Measurements from ENCODE around the gene SAP30BP.

The SAP30BP gene

DNA sequence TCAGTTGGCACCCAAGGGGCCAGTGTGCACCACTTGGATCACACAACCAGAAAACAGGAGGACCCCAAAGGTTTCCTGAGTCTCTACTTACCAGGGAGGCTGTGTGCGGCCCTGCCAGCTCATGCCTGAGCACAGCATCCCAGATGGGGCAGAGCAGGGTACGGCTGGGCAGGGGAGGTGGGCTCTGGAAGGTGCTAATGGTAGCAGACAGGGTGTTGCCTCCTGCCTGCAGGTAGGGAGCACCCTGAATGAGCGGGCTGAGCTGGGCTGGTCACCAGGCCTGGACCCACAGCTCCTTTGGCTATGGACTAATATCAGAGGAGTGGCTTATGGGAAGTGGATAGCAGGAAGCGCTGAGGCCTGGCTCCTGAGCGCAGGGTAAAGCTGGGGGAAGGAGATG, 14.8 kb upstream of the SAP30BP start:
- no peak for DNase-seq

DNA sequence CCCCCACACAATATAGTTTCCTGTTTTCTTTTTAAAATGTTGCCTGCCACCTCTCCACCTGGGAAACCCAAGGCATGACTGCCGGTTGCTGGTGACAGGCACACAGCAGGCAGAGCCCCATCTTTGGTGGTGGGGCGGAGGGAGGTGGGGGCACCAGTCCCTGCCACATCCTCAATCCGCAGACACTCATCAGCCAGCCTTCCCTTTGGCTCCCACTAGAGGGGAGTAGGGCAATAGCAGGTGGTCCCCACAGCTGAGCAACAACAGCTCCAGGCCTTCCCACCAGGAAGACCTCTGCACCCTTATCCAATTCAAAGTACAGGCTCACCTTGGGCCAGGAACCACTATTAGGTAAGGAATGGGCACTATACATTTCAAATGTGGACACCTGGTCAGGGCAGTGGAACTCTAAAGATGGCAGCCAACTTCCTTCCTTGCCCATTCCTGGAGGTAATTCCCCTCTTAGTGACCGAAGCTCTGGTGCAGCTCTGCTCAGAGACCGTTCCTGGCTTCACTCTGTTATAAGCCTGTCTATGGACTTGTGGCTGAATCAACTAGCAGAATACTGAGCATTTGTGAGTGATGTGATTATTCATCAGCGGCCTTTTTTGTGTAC, 14.1 kb upstream of the SAP30BP start:
- peak; percentile 10 for DNase-seq

GRCh38 chr17:75654176-75654575, 13.0 kb upstream of the SAP30BP start:
- DNase-seq, result no peak

GRCh38 chr17:75658237-75658636, 8.9 kb upstream of the SAP30BP start:
- DNase-seq, result no peak

GRCh38 chr17:75661531-75661930, 5.6 kb upstream of the SAP30BP start:
- DNase-seq, result no peak

GRCh38 chr17:75662511-75662910, 4.6 kb upstream of the SAP30BP start:
- DNase-seq, result no peak

- DNase-seq, result no peak
Observed at GRCh38 chr17:75664099-75664549, 3.0 kb upstream of the SAP30BP start.

DNA sequence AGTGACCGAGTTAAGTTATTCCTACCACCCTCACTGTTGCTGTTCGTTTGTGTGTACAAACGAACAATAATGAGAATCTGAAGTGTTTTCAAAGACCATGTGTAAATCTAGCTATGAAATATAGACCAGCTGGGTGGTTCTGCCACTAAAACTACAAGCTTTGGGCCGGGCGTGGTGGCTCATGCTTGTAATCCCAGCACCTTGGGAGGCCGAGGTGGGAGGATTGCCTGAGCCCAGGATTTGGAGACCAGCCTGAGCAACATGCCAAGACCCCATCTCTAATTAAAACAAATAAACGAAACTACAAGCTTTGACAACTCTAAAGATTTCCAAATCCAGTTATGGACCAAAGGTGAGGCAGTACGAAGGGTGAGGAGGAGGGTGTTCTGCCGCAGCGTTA, 1.2 kb upstream of the SAP30BP start:
- no peak for DNase-seq

GRCh38 chr17:75667825-75668224, 687 bp downstream of the SAP30BP start:
- DNase-seq, result no peak

GRCh38 chr17:75668489-75668888, 1.4 kb downstream of the SAP30BP start:
- no peak for DNase-seq

GRCh38 chr17:75670868-75671267, 3.7 kb downstream of the SAP30BP start:
- no peak for DNase-seq

DNA sequence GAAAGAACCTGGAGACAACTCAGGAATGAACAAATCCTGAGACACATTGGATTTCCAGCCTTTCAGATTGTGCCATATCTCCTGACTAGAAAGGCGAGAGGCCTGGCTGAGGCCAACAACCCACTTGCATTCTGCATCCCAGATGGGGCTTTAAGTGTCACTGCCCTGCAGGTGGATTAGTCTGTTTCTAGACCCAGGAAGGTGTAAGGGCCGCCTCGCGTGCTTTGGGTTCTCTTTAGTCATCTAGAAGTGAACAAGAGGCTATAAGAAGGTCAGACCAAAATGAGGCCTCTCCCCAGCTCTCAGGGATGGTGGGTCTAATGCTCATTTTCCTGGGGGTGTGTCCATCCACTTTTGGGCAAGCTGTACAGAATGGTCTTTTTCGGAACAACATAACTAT, 4.9 kb downstream of the SAP30BP start:
- no peak for DNase-seq

- DNase-seq, result no peak
Observed at GRCh38 chr17:75673487-75673886, 6.3 kb downstream of the SAP30BP start.

DNA sequence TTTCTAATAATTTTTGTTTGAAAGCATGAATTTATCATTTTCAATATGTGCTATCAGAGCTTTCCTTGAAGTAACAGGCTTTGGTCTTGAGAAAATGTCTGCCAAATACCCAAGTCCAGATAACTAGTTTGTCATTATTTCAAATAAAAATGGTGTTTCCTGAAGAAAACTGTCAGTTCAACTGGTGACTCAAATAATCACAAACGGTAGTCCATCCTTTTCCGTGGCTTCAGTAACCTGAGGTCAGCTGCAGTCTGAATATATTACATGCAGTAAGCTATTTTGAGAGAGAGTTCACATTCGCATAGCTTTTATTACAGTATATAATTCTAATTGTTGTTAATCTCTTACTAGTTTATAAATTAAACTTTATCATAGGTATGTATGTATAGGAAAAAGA, 9.3 kb downstream of the SAP30BP start:
- DNase-seq, result no peak

DNA sequence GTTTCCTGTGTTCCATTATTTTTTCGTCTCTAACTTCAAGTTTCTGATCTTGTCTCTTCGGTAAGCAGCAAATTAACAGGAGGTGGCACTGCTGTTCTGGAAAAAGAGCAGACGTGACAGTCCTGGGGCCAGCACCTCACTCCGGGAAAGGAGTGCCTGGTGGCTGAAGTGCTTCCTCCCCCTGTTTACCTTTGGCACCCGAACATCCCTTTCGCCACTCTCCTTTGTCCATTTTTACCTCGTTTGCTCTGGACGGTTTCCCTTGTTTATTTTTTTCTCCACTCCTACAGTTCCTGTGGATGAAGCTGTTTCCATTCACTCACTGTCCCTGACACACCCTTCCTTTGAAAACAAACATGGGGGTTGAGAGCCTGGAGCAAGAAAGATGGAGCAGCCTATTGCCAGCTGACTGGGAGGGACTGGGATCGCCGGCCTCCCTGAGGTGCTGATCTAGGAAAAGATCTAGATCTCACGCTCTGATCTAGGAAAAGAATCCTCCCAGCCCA, 12.6 kb downstream of the SAP30BP start:
- DNase-seq, result no peak

GRCh38 chr17:75680431-75680830, 13.3 kb downstream of the SAP30BP start:
- no peak for DNase-seq

DNA sequence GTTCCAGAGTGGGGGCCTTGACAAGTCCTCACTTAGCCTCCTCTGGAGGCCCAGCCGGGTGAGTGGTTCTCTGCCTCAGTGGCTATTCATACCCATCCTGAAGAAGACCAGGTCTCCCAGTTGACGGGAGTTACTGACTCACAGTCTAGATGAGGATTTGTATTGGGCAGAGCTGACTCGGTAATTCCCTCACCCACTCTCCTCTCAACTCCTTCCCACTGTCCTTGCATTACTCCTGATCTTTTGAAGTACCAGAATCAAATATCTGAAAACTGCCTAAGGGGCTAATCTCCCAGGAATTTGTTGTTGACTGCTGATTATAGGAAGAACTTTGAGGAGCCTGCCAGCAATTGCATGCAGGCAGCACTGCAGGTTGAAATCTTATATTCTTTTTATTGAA, 14.2 kb downstream of the SAP30BP start:
- DNase-seq, result no peak

- DNase-seq, result no peak
Observed at GRCh38 chr17:75683583-75683982, 16.4 kb downstream of the SAP30BP start.

GRCh38 chr17:75684249-75684648, 17.1 kb downstream of the SAP30BP start:
- DNase-seq, result no peak

DNA sequence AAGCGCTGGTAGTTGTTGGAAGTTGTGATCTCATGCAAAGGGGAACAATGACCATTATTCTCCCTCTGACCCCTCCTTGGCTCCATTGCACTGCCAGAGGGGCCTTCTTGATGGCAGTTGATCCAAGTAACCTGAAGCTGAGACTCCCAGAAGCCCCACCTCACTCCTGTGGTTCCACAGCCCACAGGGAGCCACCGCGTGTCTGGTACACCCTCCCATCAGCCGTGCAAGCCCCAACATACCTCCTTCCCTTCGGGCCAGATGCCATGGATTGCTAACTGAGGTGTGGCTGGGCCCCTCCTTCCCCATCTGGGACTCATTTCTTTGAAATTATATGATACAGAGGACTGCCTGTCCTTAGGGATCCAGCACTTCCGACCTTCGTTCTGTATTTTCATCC, 17.8 kb downstream of the SAP30BP start:
- no peak for DNase-seq

DNA sequence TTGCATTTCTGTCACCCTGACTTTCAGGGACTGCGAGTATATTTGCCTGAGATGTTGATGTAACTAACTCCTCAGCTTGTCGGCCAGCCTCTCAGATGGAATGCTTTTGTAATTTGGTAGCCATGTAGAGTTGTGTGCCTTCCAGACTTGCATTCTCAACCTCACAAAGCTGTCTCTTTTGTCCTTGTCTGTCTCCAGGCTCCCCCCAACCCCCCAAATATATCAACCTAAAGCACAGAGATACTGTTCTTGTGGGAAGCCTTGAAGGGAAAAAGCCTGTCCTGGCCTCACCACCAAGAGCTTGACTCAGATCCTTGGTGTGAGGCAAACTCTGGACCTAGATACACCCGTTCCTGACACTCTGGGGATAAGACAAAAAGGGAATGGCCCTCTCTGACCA, 18.4 kb downstream of the SAP30BP start:
- no peak for DNase-seq

GRCh38 chr17:75688209-75688825, 21.2 kb downstream of the SAP30BP start:
- DNase-seq, result no peak

DNA sequence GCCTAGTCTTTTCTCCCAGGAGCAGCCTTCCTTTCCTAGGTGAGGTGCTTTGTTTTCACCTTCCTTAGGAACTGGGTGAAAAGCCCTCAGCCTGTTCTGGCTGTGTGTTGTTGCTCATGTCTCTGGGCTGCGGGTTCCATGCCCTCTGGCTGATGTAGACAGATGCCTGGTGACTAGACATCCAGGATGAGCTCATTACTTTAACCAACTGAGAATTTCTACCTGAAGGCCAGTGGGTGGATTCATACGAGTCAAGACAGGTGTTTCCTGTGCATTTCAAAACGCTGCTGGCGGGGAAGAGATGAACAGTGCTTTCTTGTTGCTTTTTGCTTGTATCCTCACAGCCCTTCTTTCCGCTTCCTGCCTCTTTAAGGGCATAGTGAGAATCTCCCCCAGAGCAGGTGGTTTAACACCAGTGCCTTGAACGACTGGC, 22.3 kb downstream of the SAP30BP start:
- DNase-seq, result peak; percentile 21

GRCh38 chr17:75691371-75691791, 24.2 kb downstream of the SAP30BP start:
- DNase-seq, result no peak

Data from activated T-cell treated with anti-CD3 and anti-CD28 coated beads for 4 hours (primary cell).